ENCODE results near the gene ARHGEF28. TPM values are rescaled to one million over a fixed set of nuclear protein-coding genes. Genes with fewer than 3 reads are reported as not detected.

ARHGEF28 gene
- total and polyA plus RNA-seq, 2 of the 13 experiments (the other 11 are each of a cell fraction or from before 2014, with no cell fraction given): 17.4 to 34.1 TPM

GRCh38 chr5:73728493-73729273, 102.7 kb downstream of the ARHGEF28 start:
- Histone ChIP-seq H3K36me3 (replicated peaks in 1 of 2; ENCODE audit: control insufficient read depth in 1 of 2, insufficient read depth in 2 of 2, low read length in 2 of 2) (no peaks in the 10 kb centered on the region), H3K27me3 (ENCODE audit: control insufficient read depth in 1 of 2, insufficient read depth in 2 of 2, low read length in 2 of 2) (no peaks in the 10 kb centered on the region), H3K79me2 (ENCODE audit: insufficient read depth, low read length) (peaks cover 7% of the 10 kb centered on the region), H3K9me3 (ENCODE audit: low read length) (no peaks in the 10 kb centered on the region), H3K4me1 (ENCODE audit: insufficient read depth, low read length) (peaks cover 67% of the 10 kb centered on the region), H3K4me3 (replicated peaks in 1 of 3; ENCODE audit: insufficient read depth in 1 of 3, low read depth in 2 of 3, low read length in 3 of 3) (no peak overlapping the region), H3K27ac (ENCODE audit: extremely low read length, insufficient read depth, low read length) (peak overlapping the region; percentile 68), H3K9ac (ENCODE audit: insufficient read depth, low read depth, low read length) (peak overlapping the region; percentile 47), H4K20me1 (ENCODE audit: insufficient read depth, low read length) (no peaks in the 10 kb centered on the region), H3K4me2 (ENCODE audit: low read depth, low read length) (peak overlapping the region; percentile 49), H2AFZ (ENCODE audit: low read length) (no peak overlapping the region)
- TF ChIP-seq CREB1 (IDR thresholded peaks at IDR 0.05) (no peak), CREB1 (CRISPR knock-in tag; IDR thresholded peaks at IDR 0.05) (no peak), KAT7 (CRISPR knock-in tag; IDR thresholded peaks at IDR 0.05; ENCODE audit: borderline replicate concordance) (0 out of 2 replicates have a peak, but pooled peaks have one; percentile 44), ZMYM4 (CRISPR knock-in tag; IDR thresholded peaks at IDR 0.05) (0 out of 2 replicates have a peak, but pooled peaks have one; percentile 5), REPIN1 (CRISPR knock-in tag; IDR thresholded peaks at IDR 0.05; ENCODE audit: borderline replicate concordance, low read depth) (no peak), SSRP1 (CRISPR knock-in tag; IDR thresholded peaks at IDR 0.05) (no peak), KAT8 (CRISPR knock-in tag; IDR thresholded peaks at IDR 0.05) (0 out of 2 replicates have a peak, but pooled peaks have one; percentile 6), ZFP82 (CRISPR knock-in tag; IDR thresholded peaks at IDR 0.05; ENCODE audit: borderline replicate concordance) (no peak), NONO (IDR thresholded peaks at IDR 0.05) (no peak), NONO (CRISPR knock-in tag; conservative IDR thresholded peaks at IDR 0.05) (no peak), HOMEZ (CRISPR knock-in tag; IDR thresholded peaks at IDR 0.05; ENCODE audit: low read depth) (peak; percentile 22; the same call in 1 of the 2 replicates), SOX13 (IDR thresholded peaks at IDR 0.05) (no peak), SOX13 (CRISPR knock-in tag; conservative IDR thresholded peaks at IDR 0.05 in 1 of 2, IDR thresholded peaks at IDR 0.05 in 1 of 2) (0 out of 4 replicates have a peak, but pooled peaks of 1 of the 2 experiments have one; percentile 12), ZBTB39 (CRISPR knock-in tag; IDR thresholded peaks at IDR 0.05) (no peak), ZNF142 (CRISPR knock-in tag; IDR thresholded peaks at IDR 0.05) (0 out of 2 replicates have a peak, but pooled peaks have one; percentile 31)
- ChIA-PET POLR2A (interaction anchor here (1.1 to 2.6 kb wide), 6 partner anchors 8 to 110 kb away, joined by 3 to 19 read pairs (median 6); partner anchors contain the start of gene ARHGEF28), CTCF (ENCODE audit: low intra/inter-chr PET ratio, low total read pairs) (no interaction called here)
- ATAC-seq: peak; percentile 53
- in situ Hi-C loops (cut with HindIII; ENCODE audit: extremely low pct_ligation_motif_present, low pct_unique_long_range_greater_than_20kb) (no loop called here), intact Hi-C loops (cut with micrococcal nuclease; ENCODE audit: unreplicated experiment) (loop anchor here (5.0 kb wide), 2 partner anchors 34 to 64 kb away; no protein-coding TSS in a partner anchor)
- no peak for DNase-seq (ENCODE audit: low spot score)
- BruUV-seq (replicated peaks): no TSS peak
- no peak for FAIRE-seq
- 63% methylated on average over 7 of the region's 7 CpGs for WGBS (ENCODE audit: low lambda C conversion rate)
